HG03196 (cell line): ENCODE results near the gene SHANK1.

Experiments used
- ATAC-seq: cut with Tn5 transposase; IDR thresholded peaks from one replicate; pipeline ENCODE4 v1.9.1; 2021; ENCODE audit not compliant: unreplicated experiment

Gene SHANK1

DNA sequence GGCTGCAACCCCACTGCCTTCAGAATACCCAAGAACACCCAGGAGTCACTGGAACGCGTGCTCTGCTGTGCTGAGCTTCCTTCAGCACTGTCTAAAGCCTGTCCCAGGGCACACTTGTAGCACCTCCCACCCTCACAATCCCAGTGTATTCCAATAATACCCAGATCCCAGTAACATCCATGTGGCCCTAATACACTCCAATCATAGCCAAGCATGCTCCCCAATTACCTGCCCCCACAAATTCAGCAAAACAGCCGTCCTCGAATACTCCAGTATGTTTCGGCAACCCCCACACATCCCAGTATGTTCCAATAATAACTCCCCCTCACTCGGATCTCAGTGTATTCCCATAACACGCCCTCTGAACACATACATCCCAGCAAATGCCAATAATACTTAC, 29.2 kb downstream of the SHANK1 start:
- ATAC-seq = no peak

DNA sequence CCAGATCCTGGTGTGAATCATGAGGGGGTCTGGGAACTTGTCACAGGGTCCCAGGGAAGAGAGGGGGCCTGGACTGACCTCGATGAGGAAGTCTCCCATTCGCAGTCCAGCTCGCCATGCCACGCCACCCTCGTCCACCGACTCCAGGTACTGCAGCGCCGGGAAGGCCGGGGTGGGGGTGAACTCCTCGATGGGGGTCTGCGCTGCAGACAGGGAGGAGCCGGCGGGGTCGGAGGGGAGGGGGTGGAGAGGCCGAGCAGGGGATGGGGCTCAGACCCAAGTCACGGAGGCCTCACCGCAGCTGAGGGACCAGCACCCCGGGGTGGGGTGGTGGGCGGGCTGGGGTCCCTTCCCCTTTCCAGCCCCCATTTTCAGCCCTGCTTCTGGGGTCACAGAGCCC, 30.8 kb downstream of the SHANK1 start:
- no peak for ATAC-seq

DNA sequence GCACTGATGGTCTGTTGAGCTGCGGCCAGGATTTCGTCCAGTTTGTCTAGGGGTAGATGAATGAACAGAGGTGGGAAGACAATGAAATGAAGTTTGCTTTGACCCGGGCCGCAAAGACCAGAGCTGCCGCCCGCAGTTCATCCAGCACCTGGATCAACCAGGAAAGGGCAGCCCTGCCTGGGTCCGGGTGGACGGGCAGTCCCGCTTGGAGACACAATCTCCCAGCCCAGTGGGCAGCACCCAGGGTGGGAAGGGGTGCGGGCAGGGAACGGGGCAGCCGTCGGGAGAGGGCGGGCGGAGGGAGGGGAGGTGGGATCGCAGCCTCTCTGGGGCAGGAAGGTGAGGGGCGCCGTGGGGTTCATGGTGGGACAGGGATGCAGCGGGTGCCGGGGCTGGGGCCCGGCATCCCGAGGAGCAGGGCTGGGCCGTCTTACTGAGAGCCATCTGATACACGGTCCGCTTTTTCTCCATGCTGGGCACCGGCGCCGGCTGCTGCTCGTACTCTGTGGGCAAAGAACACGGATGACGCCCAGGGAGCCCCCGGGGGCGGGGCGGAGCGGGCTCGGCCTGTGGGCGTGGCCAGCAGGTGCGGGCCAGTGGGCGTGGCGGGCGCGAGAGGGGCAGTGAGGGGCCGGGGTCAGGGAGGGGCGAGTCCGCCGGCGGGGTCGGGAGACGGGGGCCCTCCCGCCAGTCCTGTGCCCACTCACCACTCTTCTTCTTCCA, 33.1 kb downstream of the SHANK1 start:
- ATAC-seq = no peak

DNA sequence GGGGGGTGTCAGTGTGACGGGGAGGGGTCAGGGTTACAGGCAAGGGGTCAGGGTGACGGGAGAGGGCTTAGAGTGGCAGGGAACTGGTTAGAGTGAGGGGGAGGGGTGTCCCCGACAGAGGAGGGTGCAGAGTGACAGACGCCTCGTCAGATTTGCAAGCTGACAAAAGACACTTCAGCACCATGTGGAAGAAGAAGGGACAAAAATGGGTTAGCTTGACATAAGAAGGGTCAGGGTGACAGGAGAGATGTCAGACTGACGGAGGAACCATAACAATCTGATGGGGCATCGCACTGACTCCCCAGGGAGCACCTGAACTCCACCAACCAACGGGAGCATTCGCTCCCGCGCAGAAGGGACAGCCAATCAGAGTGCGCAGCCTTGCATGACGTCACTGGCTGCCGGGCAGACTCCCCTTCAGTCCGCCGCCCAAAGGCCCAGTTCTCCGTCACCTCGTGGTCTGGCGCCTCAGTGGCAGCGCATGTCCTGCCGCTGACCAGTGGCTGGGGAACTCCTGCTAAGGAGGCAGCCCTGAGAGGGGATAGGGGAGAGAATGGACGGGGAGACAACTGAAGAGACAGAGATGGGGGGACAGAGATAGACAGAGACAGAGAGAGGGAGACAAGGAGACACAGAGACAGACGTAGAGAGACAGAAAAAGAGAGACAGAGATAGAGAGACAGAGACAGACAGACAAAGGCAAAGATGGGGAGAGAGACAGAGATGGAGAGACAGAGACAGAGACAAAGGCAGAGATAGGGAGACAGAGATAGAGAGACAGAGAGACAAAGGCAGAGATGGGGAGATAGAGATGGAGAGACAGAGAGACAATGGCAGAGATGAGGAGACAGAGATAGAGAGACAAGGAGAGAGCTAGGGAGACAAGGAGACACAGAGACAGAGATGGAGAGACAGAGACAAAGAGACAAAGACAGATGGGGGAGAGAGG, 40.2 kb downstream of the SHANK1 start:
- ATAC-seq = no peak

DNA sequence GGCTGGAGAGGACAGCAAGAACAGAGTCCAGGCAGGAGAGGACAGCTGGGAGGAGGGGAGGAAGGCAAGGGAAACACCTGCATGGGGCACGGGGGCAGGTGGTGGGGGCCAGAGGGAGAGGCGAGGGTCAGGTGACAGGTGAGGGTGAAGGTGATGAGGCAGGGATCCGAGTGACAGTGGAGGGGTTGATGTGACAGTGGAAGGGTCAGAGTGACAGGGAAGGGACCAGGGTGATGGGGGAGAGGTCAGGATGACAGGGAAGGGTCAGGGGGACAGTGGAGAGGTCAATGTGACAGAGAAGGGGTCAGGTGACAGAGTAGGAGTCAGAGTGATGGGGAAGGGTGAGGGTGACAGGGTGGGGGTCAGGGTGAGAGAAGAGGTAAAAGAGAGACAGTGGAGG, 41.3 kb downstream of the SHANK1 start:
- ATAC-seq = no peak

DNA sequence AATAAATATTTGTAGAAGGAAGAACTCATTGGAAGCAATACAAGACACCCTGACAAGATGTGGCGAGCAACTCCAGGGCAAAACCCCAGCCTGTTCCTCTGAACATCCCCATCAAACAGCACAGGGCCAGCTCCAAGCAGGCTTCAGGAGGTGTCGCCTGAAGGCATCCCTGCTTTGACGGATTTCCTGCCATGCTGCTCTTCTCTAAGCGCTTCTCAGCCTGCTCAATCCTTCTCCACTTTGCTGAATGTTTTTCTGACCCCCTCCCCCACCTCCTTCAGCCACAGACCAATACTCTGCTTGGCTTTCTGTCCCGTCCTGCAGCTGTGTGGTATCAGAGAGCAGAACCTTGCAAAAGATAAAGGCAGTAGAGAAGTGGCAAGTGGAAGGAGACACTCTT, 42.0 kb downstream of the SHANK1 start:
- no peak for ATAC-seq

DNA sequence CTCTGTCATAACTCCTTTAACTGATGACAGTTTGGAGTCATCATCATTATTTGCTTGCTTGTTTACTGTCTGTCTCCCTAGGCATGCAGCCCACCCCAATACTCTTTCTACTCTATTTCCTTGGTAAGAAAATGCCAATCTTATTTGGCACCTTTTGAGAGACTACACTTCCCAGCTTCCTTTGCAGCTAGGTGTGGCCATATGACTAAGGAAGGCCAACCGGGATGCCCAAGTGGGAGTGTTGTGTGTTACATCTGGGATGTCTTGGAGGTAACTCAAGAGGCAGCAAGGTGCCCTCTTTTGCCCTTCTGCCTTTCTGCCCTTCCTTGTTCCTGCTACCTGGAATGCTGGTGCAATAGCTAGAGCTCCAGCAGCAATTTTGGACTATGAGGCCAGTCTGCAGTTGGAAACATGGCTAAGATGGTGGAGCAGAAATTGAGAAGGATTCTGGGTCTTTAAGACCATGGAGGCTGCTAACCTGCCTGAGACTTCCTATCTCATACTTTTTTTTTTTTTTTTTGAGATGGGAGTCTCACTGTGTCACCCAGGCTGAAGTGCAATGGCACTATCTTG, 42.9 kb downstream of the SHANK1 start:
- ATAC-seq = no peak

DNA sequence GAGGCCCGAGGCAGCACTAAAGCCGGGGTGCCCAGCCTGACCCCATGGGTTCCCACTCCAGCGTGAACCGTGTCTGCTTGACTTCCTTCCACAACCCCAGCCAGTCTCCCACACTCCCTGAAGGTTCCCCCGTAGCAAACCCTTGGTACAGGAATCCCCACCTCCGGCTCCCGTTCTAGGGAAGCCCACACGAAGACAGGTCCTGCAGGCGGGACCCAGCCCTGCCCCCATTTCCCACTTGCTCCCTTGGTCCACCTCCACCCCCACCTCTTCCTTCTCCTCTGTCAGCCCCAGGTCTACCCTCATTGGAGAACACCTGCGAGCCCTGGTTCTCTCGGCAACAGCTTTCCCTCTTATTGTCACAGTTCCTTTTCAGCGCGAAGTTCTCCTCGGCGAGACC, 46.5 kb downstream of the SHANK1 start:
- no peak for ATAC-seq

DNA sequence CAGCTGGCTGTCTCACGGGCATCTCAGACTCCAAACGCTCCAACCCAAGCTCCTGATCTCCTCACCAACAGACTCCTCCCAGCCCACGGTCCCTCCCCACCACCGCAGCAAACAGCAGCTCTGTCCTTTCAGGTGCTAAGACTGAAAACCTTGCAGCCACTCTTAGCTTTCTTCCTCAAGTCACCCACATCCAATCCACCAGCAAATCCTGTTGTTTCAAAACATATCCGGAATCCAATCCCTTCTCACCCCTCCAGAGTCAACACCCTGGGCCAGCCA, 49.6 kb downstream of the SHANK1 start:
- no peak for ATAC-seq

DNA sequence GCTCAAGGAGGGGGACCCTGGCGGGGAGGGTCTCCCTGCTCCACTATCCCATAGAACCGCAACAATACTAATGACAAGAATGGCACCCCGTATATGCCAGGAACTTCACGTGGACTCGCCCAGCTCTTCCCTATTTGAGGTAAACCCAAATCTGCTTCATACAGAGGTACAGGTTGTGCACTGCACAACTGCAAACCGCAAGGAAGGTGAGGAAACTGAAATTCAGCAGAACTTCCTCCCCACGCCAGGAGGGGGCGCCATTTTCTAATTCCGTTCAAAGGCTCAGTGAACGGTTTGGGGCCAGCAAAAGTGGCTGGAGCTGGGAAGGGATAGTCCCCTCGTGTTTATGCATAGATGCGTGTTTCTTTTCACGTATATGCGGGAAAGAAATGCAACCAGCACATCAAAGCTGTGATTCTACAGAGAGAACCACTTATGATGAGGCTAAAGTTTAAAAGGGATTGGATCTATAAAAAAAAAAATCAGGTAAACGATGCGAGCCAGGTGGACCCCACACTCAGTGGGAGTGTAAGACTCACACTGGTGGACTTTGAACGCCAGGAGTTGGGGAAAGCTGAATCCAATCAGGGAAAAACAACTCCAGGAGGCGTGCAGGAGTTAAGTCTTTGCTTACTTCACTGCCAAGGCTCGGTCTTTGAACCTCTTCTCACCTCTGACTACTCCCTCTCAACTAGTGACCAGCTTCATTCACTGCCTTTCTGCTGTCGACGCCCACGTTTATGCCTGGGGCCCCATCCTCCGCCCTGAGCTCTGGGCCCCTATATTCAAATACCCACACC, 50.1 kb downstream of the SHANK1 start:
- ATAC-seq = no peak

DNA sequence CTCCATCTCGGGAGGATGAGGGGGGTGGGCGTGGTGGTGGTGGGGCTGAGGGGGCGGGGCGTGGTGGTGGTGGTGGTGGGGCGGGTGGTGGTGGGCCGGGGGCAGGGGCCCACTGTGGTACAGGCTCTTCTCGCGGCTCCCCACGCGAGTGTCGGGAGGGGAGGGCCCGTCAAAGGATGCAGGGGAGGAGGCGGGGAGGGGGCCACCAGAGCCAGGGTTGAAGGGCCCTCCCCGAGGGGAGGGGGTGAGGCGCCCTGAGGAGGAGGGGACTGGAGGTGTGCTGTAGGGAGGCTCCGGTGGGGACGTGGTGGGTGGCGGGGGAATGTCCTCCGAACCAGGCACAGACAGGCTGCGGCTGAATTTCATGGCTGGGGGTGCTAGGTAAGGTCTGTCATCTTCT, 50.7 kb downstream of the SHANK1 start:
- ATAC-seq = no peak

DNA sequence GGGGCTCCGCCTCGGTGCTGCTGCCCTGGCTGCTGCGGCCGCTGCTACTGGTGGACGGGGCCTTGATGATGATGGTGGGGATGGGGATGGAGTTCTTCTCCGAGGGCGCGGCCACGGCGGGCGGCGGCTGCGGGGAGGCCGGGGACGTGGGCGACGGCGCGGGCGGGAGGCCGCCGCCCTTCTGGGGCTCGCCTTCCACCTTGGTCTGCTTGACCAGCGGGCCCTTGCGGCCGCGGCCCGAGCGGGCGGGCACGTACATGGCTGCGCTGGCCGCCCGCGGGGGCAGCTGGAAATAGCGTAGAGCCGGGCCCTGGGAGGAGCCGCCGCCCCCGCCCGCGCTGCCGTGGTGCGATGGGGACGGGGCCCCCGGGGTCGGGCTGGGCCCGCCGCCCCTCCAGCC, 51.2 kb downstream of the SHANK1 start:
- no peak for ATAC-seq

DNA sequence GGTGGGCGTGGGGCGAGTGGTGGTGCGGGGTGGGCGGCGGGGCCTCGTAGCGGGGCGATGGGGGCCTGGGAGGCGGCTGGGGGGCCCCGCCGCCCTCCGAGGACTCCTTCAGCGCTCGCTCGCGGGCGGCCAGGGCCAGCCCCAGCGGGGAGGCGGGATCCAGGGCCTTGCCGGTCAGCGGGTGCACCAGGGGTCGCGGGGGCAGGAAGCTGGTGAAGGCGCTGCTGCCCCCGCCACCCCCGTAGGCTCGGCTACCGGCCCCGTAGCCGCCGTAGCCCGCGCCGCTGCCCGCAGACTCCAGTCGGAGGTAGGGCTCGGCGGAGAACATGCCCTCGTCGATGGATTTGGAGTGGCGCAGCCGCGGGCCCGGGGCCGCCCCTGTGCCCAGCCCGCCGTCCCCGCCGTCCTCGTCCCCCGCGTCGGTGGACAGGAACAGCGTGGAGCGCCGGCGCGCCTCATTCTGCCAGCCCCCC, 51.8 kb downstream of the SHANK1 start:
- no peak for ATAC-seq

DNA sequence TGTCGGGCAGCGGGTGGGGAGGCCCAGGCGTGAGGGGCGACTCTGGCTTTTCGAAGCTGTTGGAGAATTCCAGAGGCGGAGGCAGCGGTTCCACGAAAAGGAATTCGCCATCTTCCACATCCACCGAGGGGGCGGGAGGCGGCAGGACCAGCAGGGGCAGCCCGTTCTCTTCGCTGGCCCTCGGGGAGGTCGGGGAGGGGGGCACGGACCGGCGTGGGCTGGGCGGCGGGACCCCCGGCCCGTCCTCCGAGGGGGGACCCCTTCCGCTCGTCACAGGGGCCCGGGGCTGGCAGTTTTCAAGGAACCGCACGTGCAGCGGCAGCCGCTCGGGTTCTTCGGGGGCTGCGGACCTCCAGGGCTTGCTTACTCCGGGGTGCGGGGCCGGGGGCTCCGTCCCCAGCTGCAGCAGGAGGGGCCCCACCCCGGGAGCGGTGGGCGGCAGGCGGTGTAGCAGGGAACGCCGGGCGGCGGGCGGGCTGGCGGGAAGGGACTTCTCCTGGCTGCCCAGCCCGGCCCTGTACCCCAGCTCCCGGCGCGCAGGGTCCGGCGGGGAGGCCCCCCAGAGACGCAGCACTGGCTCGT, 52.3 kb downstream of the SHANK1 start:
- no peak for ATAC-seq

DNA sequence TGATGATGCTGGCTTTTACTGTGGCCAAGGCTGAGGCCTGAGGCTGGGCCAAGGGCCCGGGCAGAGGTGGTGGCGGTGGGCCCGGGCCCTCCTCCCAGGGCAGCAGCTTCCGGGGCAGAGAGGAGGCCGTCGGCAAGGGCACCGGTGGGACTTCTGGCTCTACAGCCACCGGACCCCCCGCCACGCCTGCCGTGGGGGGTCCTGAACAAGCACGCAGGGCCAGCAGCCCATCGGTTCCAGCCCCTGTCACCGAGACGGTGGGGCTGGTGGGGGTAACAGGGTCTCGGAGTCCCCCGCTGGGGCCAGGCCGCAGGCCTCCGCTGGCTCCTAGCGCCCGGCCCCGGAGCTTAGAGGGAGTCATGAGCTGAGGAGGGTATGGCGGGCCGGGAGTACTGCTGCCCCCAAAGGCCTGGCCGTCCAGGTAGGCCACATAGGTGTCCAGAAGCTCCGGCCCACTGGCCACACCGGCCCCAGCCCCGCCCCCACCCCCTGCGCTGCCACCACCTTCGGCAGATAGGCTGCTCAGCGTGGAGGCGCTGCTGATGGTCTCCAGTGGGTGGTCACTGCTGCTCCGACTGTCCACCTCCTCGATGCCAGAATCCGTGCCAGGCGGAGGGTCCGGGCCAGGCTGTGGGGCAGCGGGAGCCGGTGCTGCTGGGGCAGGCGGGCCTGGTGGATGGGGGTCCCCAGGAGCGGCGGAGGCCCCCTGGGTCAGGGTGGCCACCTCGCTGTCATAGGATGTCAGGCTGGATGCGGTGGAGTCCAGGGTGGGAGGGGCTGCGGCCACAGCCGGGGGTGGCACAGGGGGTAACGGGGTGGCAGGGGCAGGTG, 53.0 kb downstream of the SHANK1 start:
- no peak for ATAC-seq

DNA sequence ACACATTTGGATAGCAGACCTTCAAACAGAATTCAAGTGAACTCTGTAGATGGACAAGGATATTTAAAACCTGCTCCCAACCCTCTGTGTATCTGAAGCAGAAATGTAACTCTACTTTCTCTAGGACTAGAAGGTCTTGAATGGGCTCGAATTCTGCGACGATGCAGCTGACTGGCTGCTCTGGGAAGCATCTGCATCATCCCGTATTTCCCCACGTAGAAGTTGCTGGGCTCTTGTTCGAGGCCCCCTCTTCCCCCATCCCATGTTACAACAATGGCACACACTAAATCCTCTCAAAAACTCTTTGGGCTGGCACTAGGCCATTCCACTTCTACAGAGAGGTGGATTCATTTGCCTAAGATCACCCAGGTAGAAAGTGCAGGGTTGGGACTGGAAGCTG, 55.4 kb downstream of the SHANK1 start:
- no peak for ATAC-seq

DNA sequence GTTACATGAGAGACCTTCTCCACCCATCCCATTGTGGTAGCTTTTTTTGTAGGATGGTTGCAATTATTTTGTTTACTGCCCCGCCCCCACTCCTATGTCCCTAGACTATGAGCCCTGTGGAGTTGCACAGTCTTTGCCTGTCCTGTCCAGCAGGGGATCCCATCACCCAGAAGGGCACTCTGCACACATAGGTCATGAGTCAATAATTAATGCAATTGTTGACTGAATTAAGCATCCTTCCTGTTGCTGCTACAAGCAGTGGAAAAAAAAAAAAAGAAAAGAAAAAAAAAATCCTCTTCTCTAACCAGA, 56.2 kb downstream of the SHANK1 start:
- no peak for ATAC-seq

DNA sequence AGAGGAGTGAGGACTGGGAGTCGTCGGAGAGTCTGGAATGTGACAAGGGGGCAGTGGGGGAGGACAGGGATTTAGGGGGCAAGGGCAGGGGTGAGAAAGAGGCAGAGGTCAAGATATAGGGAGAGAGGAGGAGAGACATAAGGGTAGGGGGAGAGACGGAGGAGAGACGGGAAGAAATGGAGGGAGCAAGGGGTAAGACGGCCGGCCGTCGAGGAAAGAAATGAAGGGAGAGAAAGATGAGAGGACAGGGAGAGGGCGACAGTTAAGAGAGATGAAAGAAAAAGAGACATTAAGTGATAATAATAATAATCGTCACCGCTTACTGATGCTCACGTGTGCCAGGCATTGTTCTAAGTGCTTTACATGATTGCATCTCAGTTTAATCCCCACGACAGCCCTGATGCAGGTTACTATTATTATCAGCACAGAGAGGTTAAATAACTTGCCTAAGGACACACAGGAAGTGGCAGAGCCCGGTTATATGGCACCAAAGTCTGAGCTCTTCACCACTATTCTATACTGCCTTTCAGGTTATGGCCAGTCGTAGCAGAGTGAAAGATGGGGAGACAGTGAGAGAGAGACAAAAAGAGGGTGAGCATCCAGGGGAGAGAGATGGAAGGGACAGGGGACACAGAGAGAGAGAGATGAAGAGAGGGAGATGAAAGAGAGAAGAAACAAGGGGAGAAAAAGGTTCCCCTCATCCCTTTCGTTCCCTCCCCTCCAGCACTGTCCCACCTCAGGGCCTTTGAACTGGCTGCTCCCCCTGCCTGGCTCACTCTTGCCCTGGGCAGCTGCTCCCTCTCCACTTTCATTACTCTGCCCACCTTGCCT, 56.7 kb downstream of the SHANK1 start:
- no peak for ATAC-seq
